Transverse colon (tissue), 4 donors: Measurements from ENCODE around the gene SNX13.

Experiments
- CTCF ChIP-seq, 5 experiments: fragments of 200-600 bp in 3 of 5; fragments of 450-650 bp in 2 of 5; sonication (generic) in 3 of 5; IDR thresholded peaks; 1 replicate in 2 of 5; 2 replicates in 3 of 5; pipeline ENCODE4 v1.5.1; 2016 to 2017; ENCODE audit warnings: antibody characterized with exemption in 5 of 5, inconsistent platforms in 3 of 5, mild to moderate bottlenecking in 2 of 5, moderate library complexity in 1 of 5
- POLR2AphosphoS5 ChIP-seq, 3 donors: sonication (generic); formaldehyde crosslinking; IDR thresholded peaks; one replicate each; pipeline ENCODE4 v1.6.1; 2016; ENCODE audit warnings: antibody characterized with exemption in 3 of 3

DNA sequence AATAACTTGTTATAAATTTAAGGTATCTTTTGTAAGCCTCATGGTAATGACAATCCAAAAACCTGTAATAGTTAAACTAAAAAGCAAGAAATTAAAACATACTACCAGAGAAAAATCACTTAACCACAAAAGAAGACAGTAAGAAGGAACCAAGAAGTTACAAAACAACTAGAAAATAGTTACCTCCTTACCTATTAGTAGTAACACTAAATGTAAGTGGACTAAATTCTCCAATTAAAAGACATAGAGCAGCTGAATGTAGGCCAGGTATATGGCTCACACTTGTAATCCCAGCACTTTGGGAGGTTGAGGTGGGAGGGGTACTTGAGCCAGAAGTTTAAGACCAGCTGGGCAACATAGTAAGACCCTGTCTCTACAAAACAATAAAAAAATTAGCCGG, 84.0 kb downstream of the SNX13 start:
- TF ChIP-seq POLR2AphosphoS5 (IDR thresholded peaks at IDR 0.05) (no peak), CTCF (IDR thresholded peaks at IDR 0.05) (no peak)
